WTC11 (cell line): ENCODE data around the gene NTMT2. TPM values are rescaled to one million over a fixed set of nuclear protein-coding genes. Genes with fewer than 3 reads are reported as not detected.

Experiments
- ATAC-seq: fragments of 200-7000 bp; cut with Tn5 transposase; 2 replicates; pipeline ENCODE4 v1.10.0; 2021; ENCODE audit warnings: mild to moderate bottlenecking, moderate library complexity
- CTCF ChIA-PET: fragments of 300-600 bp; sonication (Branson Sonifier 250); formaldehyde crosslinking; loops from one replicate; lab custom pipeline; 2021; ENCODE audit warnings: antibody characterized with exemption; lab: Charles Lee
- POLR2A ChIA-PET: fragments of 350-600 bp; sonication (Branson Sonifier 250); formaldehyde crosslinking; loops from one replicate; lab custom pipeline; 2021; ENCODE audit warnings: antibody characterized with exemption; lab: Charles Lee
- DNase-seq: peaks from one replicate; pipeline ENCODE4 v3.0.0; 2021; ENCODE audit warnings: low spot score
- H3K27ac Mint-ChIP-seq: 2 replicates; pipeline ENCODE4 v1.8.0; 2021; ENCODE audit warnings: mixed read lengths
- H3K27me3 Mint-ChIP-seq: 2 replicates; pipeline ENCODE4 v1.8.0; 2021; ENCODE audit warnings: low read depth, mild to moderate bottlenecking, moderate library complexity, mixed read lengths
- H3K36me3 Mint-ChIP-seq: 2 replicates; pipeline ENCODE4 v1.8.0; 2021; ENCODE audit warnings: mixed read lengths
- H3K4me1 Mint-ChIP-seq: 2 replicates; pipeline ENCODE4 v1.8.0; 2022; ENCODE audit warnings: mixed read lengths
- H3K4me3 Mint-ChIP-seq: 2 replicates; pipeline ENCODE4 v1.8.0; 2021; ENCODE audit warnings: mild to moderate bottlenecking, moderate library complexity, mixed read lengths
- H3K9me3 Mint-ChIP-seq: 2 replicates; pipeline ENCODE4 v1.8.0; 2021; ENCODE audit warnings: mixed read lengths
- ATF2 ChIP-seq: sonication (generic); formaldehyde crosslinking; IDR thresholded peaks from 2 replicates; pipeline ENCODE4 v1.8.1; 2022; ENCODE audit warnings: low read depth, missing genetic modification reagents, borderline replicate concordance
- CBFB ChIP-seq: sonication (generic); formaldehyde crosslinking; IDR thresholded peaks from 2 replicates; pipeline ENCODE4 v1.8.1; 2022; ENCODE audit warnings: mild to moderate bottlenecking, low read depth, missing genetic modification reagents
- CDX4 ChIP-seq: fragments of 250-450 bp; sonication (Bioruptor Pico); IDR thresholded peaks from 2 replicates; pipeline ENCODE4 v1.9.0; 2021; ENCODE audit warnings: moderate library complexity, mild to moderate bottlenecking, inconsistent platforms, borderline replicate concordance
- CREB1 ChIP-seq: sonication (generic); formaldehyde crosslinking; IDR thresholded peaks from 2 replicates; pipeline ENCODE4 v1.8.0; 2023; ENCODE audit warnings: mild to moderate bottlenecking, missing genetic modification reagents
- CREM ChIP-seq: sonication (generic); formaldehyde crosslinking; IDR thresholded peaks from 2 replicates; pipeline ENCODE4 v1.8.1; 2022; ENCODE audit warnings: mild to moderate bottlenecking, missing genetic modification reagents, moderate library complexity
- E2F1 ChIP-seq: sonication (generic); formaldehyde crosslinking; IDR thresholded peaks from 2 replicates; pipeline ENCODE4 v1.8.0; 2022; ENCODE audit warnings: mild to moderate bottlenecking, missing genetic modification reagents
- GTF2I ChIP-seq: fragments of 250-450 bp; sonication (Bioruptor Pico); conservative IDR thresholded peaks from 2 replicates; pipeline ENCODE4 v1.4.0; 2021; ENCODE audit warnings: mild to moderate bottlenecking
- JAZF1 ChIP-seq: fragments of 250-450 bp; sonication (Bioruptor Pico); IDR thresholded peaks from 2 replicates; pipeline ENCODE4 v1.9.0; 2021; ENCODE audit warnings: moderate library complexity, mild to moderate bottlenecking, inconsistent platforms
- MYBL2 ChIP-seq: sonication (generic); formaldehyde crosslinking; IDR thresholded peaks from 2 replicates; pipeline ENCODE4 v1.8.1; 2023; ENCODE audit warnings: mild to moderate bottlenecking, moderate library complexity, missing genetic modification reagents
- NFE2L1 ChIP-seq: sonication (generic); formaldehyde crosslinking; IDR thresholded peaks from 2 replicates; pipeline ENCODE4 v1.8.1; 2023; ENCODE audit warnings: missing genetic modification reagents
- NR3C1 ChIP-seq: sonication (generic); formaldehyde crosslinking; conservative IDR thresholded peaks from 2 replicates; pipeline ENCODE4 v1.8.1; 2023; ENCODE audit warnings: low read depth, mild to moderate bottlenecking, missing genetic modification reagents
- SP1 ChIP-seq: sonication (generic); formaldehyde crosslinking; conservative IDR thresholded peaks from 2 replicates; pipeline ENCODE4 v1.8.1; 2022; ENCODE audit warnings: missing genetic modification reagents
- ZBTB21 ChIP-seq: sonication (generic); formaldehyde crosslinking; IDR thresholded peaks from 2 replicates; pipeline ENCODE4 v1.8.1; 2023; ENCODE audit warnings: mild to moderate bottlenecking, missing genetic modification reagents, borderline replicate concordance
- ZMAT4 ChIP-seq: fragments of 250-450 bp; sonication (Bioruptor Pico); IDR thresholded peaks from 2 replicates; pipeline ENCODE4 v1.9.0; 2021; ENCODE audit warnings: mild to moderate bottlenecking
- ZNF138 ChIP-seq: sonication (generic); formaldehyde crosslinking; conservative IDR thresholded peaks from 2 replicates; pipeline ENCODE4 v1.8.1; 2022; ENCODE audit warnings: mild to moderate bottlenecking, moderate library complexity, missing genetic modification reagents
- ZNF317 ChIP-seq: sonication (generic); formaldehyde crosslinking; IDR thresholded peaks from 2 replicates; pipeline ENCODE4 v1.8.1; 2023; ENCODE audit warnings: low read depth, mild to moderate bottlenecking, moderate library complexity, missing genetic modification reagents, borderline replicate concordance
- ZNF396 ChIP-seq: fragments of 250-450 bp; sonication (Bioruptor Pico); IDR thresholded peaks from 2 replicates; pipeline ENCODE4 v1.8.0; 2021; ENCODE audit warnings: mild to moderate bottlenecking, moderate library complexity, borderline replicate concordance
- total RNA-seq: library from RNA; stranded (reverse); gene quantifications from 3 replicates; pipeline ENCODE4 v1.2.3, GENCODE V29; 2021
- TF ChIP-seq, protein P1 (sequence below): sonication (generic); formaldehyde crosslinking; IDR thresholded peaks from 2 replicates; pipeline ENCODE4 v1.8.1; 2022; ENCODE audit warnings: mild to moderate bottlenecking, missing genetic modification reagents, moderate library complexity, borderline replicate concordance
- TF ChIP-seq, protein P2 (sequence below): sonication (generic); formaldehyde crosslinking; IDR thresholded peaks from 2 replicates; pipeline ENCODE4 v1.8.1; 2023; ENCODE audit warnings: mild to moderate bottlenecking, missing genetic modification reagents
- TF ChIP-seq, protein P3 (sequence below): sonication (generic); formaldehyde crosslinking; IDR thresholded peaks from 2 replicates; pipeline ENCODE4 v1.8.0; 2023; ENCODE audit warnings: mild to moderate bottlenecking, missing genetic modification reagents

NTMT2 gene
- total RNA-seq, 1 experiment from 2014 or later: 0.24 TPM

- Mint-ChIP-seq H3K4me3 (no peak overlapping the region), H3K4me1 (peaks cover 3% of the 10 kb centered on the region; the same call in 1 of the 2 replicates), H3K9me3 (peaks cover 36% of the 10 kb centered on the region), H3K27me3 (no peaks in the 10 kb centered on the region), H3K36me3 (peaks cover 12% of the 10 kb centered on the region), H3K27ac (no peak overlapping the region)
- TF ChIP-seq E2F1 (no peak), JAZF1 (CRISPR knock-in tag) (no peak), CREB1 (CRISPR knock-in tag) (no peak), MYBL2 (CRISPR knock-in tag) (no peak), CBFB (CRISPR knock-in tag) (no peak), CREM (CRISPR knock-in tag) (no peak), NFE2L1 (CRISPR knock-in tag) (no peak), NR3C1 (no peak), CDX4 (CRISPR knock-in tag) (no peak)
- TF ChIP-seq, protein P1, sequence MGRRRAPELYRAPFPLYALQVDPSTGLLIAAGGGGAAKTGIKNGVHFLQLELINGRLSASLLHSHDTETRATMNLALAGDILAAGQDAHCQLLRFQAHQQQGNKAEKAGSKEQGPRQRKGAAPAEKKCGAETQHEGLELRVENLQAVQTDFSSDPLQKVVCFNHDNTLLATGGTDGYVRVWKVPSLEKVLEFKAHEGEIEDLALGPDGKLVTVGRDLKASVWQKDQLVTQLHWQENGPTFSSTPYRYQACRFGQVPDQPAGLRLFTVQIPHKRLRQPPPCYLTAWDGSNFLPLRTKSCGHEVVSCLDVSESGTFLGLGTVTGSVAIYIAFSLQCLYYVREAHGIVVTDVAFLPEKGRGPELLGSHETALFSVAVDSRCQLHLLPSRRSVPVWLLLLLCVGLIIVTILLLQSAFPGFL (CRISPR knock-in tag): no peak
- DNase-seq: no peak
- no peak for ATAC-seq
- ChIA-PET CTCF (no interaction called here), POLR2A (no interaction called here)
These were observed 29.3 kb downstream of the NTMT2 start for GRCh38 chr1:170175041-170175440.

DNA sequence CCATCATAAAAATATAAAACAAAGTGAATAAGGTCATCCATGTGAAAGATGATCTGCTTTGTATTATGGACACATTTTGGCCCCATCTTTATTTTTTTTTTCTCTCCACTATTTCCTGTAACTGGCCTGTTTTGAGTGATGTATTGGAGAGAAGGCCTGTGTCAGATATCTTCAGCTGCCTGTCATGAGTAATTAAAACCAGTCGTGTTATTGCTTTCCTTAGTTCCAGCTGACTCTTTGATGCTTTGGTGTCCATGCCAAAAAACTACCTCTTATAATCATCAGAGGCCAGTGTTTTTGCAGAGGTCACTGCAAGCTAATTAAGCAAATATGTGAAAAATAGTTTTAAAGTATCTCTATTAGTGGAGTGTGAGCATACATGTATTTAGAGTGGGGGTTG lies 29.7 kb downstream of the NTMT2 start:
- POLR2A ChIA-PET: no interaction called here
- Mint-ChIP-seq H3K36me3 (peaks cover 10% of the 10 kb centered on the region), H3K4me3 (no peak overlapping the region), H3K27me3 (no peaks in the 10 kb centered on the region), H3K27ac (no peak overlapping the region), H3K4me1 (peaks cover 3% of the 10 kb centered on the region; the same call in 1 of the 2 replicates), H3K9me3 (peaks cover 31% of the 10 kb centered on the region)
- DNase-seq: no peak
- TF ChIP-seq ZMAT4 (CRISPR knock-in tag) (no peak), E2F1 (no peak), ZNF396 (CRISPR knock-in tag) (no peak), ATF2 (CRISPR knock-in tag) (no peak), ZNF138 (CRISPR knock-in tag) (no peak)
- CTCF ChIA-PET: no interaction called here
- ATAC-seq: no peak

DNA sequence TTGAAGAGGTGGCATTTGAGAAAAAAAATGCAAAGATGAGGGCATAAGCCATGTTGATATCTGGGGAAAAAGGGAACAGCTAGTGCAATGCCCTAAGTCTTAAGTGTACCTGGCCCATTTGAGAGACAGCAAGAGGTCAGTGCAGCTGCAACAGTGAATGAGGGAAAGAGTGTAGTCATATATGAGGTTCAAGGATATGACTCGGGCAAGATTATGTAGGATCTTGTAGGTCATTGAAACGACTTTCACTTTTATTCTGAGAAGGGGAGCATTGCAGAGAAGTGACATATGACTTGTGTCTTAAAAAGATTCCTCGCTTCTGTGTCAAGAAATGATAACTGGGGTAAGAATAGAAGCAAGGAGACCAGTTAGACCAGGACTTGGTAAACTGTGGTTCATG lies 31.0 kb downstream of the NTMT2 start:
- Mint-ChIP-seq H3K4me1 (peaks cover 3% of the 10 kb centered on the region; the same call in 1 of the 2 replicates), H3K36me3 (no peaks in the 10 kb centered on the region), H3K27ac (no peak overlapping the region), H3K9me3 (peaks cover 18% of the 10 kb centered on the region), H3K4me3 (no peak overlapping the region), H3K27me3 (no peaks in the 10 kb centered on the region)
- ATAC-seq: no peak
- ChIA-PET POLR2A (no interaction called here), CTCF (no interaction called here)
- no peak for DNase-seq
- TF ChIP-seq GTF2I (CRISPR knock-in tag) (no peak), ZBTB21 (CRISPR knock-in tag) (no peak), ZNF317 (CRISPR knock-in tag) (no peak), SP1 (no peak)
- TF ChIP-seq, protein P2, sequence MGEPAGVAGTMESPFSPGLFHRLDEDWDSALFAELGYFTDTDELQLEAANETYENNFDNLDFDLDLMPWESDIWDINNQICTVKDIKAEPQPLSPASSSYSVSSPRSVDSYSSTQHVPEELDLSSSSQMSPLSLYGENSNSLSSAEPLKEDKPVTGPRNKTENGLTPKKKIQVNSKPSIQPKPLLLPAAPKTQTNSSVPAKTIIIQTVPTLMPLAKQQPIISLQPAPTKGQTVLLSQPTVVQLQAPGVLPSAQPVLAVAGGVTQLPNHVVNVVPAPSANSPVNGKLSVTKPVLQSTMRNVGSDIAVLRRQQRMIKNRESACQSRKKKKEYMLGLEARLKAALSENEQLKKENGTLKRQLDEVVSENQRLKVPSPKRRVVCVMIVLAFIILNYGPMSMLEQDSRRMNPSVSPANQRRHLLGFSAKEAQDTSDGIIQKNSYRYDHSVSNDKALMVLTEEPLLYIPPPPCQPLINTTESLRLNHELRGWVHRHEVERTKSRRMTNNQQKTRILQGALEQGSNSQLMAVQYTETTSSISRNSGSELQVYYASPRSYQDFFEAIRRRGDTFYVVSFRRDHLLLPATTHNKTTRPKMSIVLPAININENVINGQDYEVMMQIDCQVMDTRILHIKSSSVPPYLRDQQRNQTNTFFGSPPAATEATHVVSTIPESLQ (CRISPR knock-in tag): no peak
- TF ChIP-seq, protein P3, sequence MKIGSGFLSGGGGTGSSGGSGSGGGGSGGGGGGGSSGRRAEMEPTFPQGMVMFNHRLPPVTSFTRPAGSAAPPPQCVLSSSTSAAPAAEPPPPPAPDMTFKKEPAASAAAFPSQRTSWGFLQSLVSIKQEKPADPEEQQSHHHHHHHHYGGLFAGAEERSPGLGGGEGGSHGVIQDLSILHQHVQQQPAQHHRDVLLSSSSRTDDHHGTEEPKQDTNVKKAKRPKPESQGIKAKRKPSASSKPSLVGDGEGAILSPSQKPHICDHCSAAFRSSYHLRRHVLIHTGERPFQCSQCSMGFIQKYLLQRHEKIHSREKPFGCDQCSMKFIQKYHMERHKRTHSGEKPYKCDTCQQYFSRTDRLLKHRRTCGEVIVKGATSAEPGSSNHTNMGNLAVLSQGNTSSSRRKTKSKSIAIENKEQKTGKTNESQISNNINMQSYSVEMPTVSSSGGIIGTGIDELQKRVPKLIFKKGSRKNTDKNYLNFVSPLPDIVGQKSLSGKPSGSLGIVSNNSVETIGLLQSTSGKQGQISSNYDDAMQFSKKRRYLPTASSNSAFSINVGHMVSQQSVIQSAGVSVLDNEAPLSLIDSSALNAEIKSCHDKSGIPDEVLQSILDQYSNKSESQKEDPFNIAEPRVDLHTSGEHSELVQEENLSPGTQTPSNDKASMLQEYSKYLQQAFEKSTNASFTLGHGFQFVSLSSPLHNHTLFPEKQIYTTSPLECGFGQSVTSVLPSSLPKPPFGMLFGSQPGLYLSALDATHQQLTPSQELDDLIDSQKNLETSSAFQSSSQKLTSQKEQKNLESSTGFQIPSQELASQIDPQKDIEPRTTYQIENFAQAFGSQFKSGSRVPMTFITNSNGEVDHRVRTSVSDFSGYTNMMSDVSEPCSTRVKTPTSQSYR (CRISPR knock-in tag): no peak
